ENCODE measurements around the gene ZC2HC1B. TPM values are rescaled to one million over a fixed set of nuclear protein-coding genes. Genes with fewer than 3 reads are reported as not detected.

Gene ZC2HC1B
- total and polyA plus RNA-seq, 4 donors: not detected

GRCh38 chr6:143961886-143962878, 97.9 kb downstream of the ZC2HC1B start:
- H3K4me1 ChIP-seq (ENCODE audit: control insufficient read depth in 4 of 4, insufficient read depth in 4 of 4, low read length in 3 of 4): no peaks in the 10 kb centered on the region
- TF ChIP-seq CTCF (IDR thresholded peaks at IDR 0.05; ENCODE audit: low read depth, low read length, missing input control) (peak; percentile 6), HNF4A (conservative IDR thresholded peaks at IDR 0.05) (no peak), RAD21 (IDR thresholded peaks at IDR 0.05) (peak in 1 of 2 donors; percentile 20), GABPA (IDR thresholded peaks at IDR 0.05 in 1 of 2, conservative IDR thresholded peaks at IDR 0.05 in 1 of 2) (no peak)
- 55% methylated on average over 12 of the region's 12 CpGs for WGBS
- H3K4me3 ChIP-seq (ENCODE audit: low read depth in 1 of 3, low read length in 3 of 3): no peak overlapping the region
- H3K9me3 ChIP-seq (ENCODE audit: control insufficient read depth in 4 of 4, low read length in 3 of 4): no peaks in the 10 kb centered on the region
- peaks cover 0 to 9% (median 0%) of the 10 kb centered on the region in 4 donors for H3K27me3 ChIP-seq (ENCODE audit: control insufficient read depth in 4 of 4, insufficient read depth in 4 of 4, low read length in 3 of 4)
- DNase-seq (ENCODE audit: low spot score): no peak
- H3K9ac ChIP-seq (ENCODE audit: low read depth in 1 of 2, low read length in 2 of 2): no peak overlapping the region
- no peaks in the 10 kb centered on the region for H3K36me3 ChIP-seq (ENCODE audit: control insufficient read depth in 4 of 4, insufficient read depth in 3 of 4, low read depth in 1 of 4, low read length in 3 of 4)
- H3K27ac ChIP-seq (ENCODE audit: low read depth in 1 of 2, low read length in 2 of 2): no peak overlapping the region

GRCh38 chr6:143963158-143963919, 99.1 kb downstream of the ZC2HC1B start:
- no peak overlapping the region for H3K9ac ChIP-seq (ENCODE audit: low read depth in 1 of 2, low read length in 2 of 2)
- 49% methylated on average over 7 of the region's 7 CpGs for WGBS
- no peaks in the 10 kb centered on the region for H3K9me3 ChIP-seq (ENCODE audit: control insufficient read depth in 4 of 4, low read length in 3 of 4)
- H3K27me3 ChIP-seq (ENCODE audit: control insufficient read depth in 4 of 4, insufficient read depth in 4 of 4, low read length in 3 of 4): peaks cover 0 to 9% (median 0%) of the 10 kb centered on the region in 4 donors
- H3K4me1 ChIP-seq (ENCODE audit: control insufficient read depth in 4 of 4, insufficient read depth in 4 of 4, low read length in 3 of 4): no peaks in the 10 kb centered on the region
- DNase-seq (ENCODE audit: low spot score): no peak
- H3K27ac ChIP-seq (ENCODE audit: low read depth in 1 of 2, low read length in 2 of 2): no peak overlapping the region
- TF ChIP-seq ATF3 (IDR thresholded peaks at IDR 0.05) (no peak), FOXA2 (IDR thresholded peaks at IDR 0.05) (no peak), TAF1 (conservative IDR thresholded peaks at IDR 0.05) (no peak), ZBTB33 (IDR thresholded peaks at IDR 0.05) (no peak), HNF4A (conservative IDR thresholded peaks at IDR 0.05) (no peak), GABPA (IDR thresholded peaks at IDR 0.05 in 1 of 2, conservative IDR thresholded peaks at IDR 0.05 in 1 of 2) (no peak), HNF4G (IDR thresholded peaks at IDR 0.05) (no peak), MAX (IDR thresholded peaks at IDR 0.05) (no peak)
- H3K36me3 ChIP-seq (ENCODE audit: control insufficient read depth in 4 of 4, insufficient read depth in 3 of 4, low read depth in 1 of 4, low read length in 3 of 4): no peaks in the 10 kb centered on the region
- no peak overlapping the region for H3K4me3 ChIP-seq (ENCODE audit: low read depth in 1 of 3, low read length in 3 of 3)

Measured in liver (tissue), 9 donors.